A673 (cell line): ENCODE results near the gene RANBP10. TPM values are rescaled to one million over a fixed set of nuclear protein-coding genes. Genes with fewer than 3 reads are reported as not detected.

Source experiments
- BruUV-seq: library from RNA; stranded (reverse); fragments of 400-500 nt; replicated peaks from 2 replicates; lab custom pipeline; 2021; lab: Mats Ljungman, UMichigan
- CTCF ChIA-PET: fragments of 300-600 bp; sonication (Branson Sonifier 250); formaldehyde crosslinking; loops from one replicate; lab custom pipeline; 2022; ENCODE audit warnings: antibody characterized with exemption; lab: Charles Lee
- POLR2A ChIA-PET: fragments of 300-600 bp; sonication (Branson Sonifier 250); formaldehyde crosslinking; loops from one replicate; lab custom pipeline; 2022; ENCODE audit warnings: antibody characterized with exemption; ENCODE audit not compliant: low non-redundant PET; lab: Charles Lee
- DNase-seq: peaks from one replicate; pipeline ENCODE4 v3.0.0-alpha.2; 2015; ENCODE audit warnings: low spot score
- H3K27ac ChIP-seq: fragments of 200-600 bp; sonication (generic); 2 replicates; pipeline ENCODE4 v1.5.1; 2016; ENCODE audit warnings: mixed run types, low read depth, mild to moderate bottlenecking, mixed read lengths, antibody characterized with exemption, low read length; ENCODE audit not compliant: poor library complexity, severe bottlenecking
- H3K27me3 ChIP-seq: fragments of 200-600 bp; sonication (generic); replicated peaks from 2 replicates; pipeline ENCODE4 v1.6.1; 2017; ENCODE audit warnings: mixed run types, low read depth, mild to moderate bottlenecking, mixed read lengths, antibody characterized with exemption, low read length; ENCODE audit not compliant: insufficient read depth, poor library complexity
- H3K36me3 ChIP-seq: fragments of 200-600 bp; sonication (generic); 2 replicates; pipeline ENCODE4 v1.6.1; 2016; ENCODE audit warnings: mixed run types, mild to moderate bottlenecking, mixed read lengths, antibody characterized with exemption, low read length; ENCODE audit not compliant: insufficient read depth, poor library complexity, severe bottlenecking
- H3K4me1 ChIP-seq: fragments of 200-600 bp; sonication (generic); 2 replicates; pipeline ENCODE4 v1.6.1; 2017; ENCODE audit warnings: mixed run types, mild to moderate bottlenecking, mixed read lengths, antibody characterized with exemption, low read length; ENCODE audit not compliant: insufficient read depth, poor library complexity, severe bottlenecking
- H3K4me3 ChIP-seq: fragments of 200-600 bp; sonication (generic); 2 replicates; pipeline ENCODE4 v1.5.1; 2016; ENCODE audit warnings: low read depth, mixed run types, mild to moderate bottlenecking, mixed read lengths, low read length; ENCODE audit not compliant: poor library complexity, severe bottlenecking
- H3K9me3 ChIP-seq: fragments of 200-600 bp; sonication (generic); 2 replicates; pipeline ENCODE4 v1.6.1; 2016; ENCODE audit warnings: mixed run types, low read depth, mild to moderate bottlenecking, mixed read lengths, antibody characterized with exemption, low read length; ENCODE audit not compliant: poor library complexity, severe bottlenecking
- CTCF ChIP-seq: fragments of 300-800, 200-600 bp; sonication (generic); conservative IDR thresholded peaks from 2 replicates; pipeline ENCODE4 v1.5.1; 2017; ENCODE audit warnings: low read depth, mild to moderate bottlenecking, antibody characterized with exemption, low read length, moderate library complexity, mixed read lengths
- EZH2 ChIP-seq: fragments of 200-600 bp; sonication (generic); IDR thresholded peaks from 2 replicates; pipeline ENCODE4 v1.6.1; 2017; ENCODE audit warnings: borderline replicate concordance, low read depth, mild to moderate bottlenecking, mixed read lengths, antibody characterized with exemption, low read length; ENCODE audit not compliant: poor library complexity, severe bottlenecking
- intact Hi-C: fragments of 100-400 bp; cut with micrococcal nuclease; formaldehyde crosslinking; loops from one replicate; pipeline ENCODE4 v1.10.0; 2022; ENCODE audit not compliant: unreplicated experiment
- total RNA-seq: library from RNA; stranded (reverse); gene quantifications from 2 replicates; pipeline ENCODE4 v1.2.3, GENCODE V29; 2021

RANBP10 gene
- total RNA-seq, 1 experiment from 2014 or later: 28.0 TPM

- no peak overlapping the region for H3K4me3 ChIP-seq
- no peaks in the 10 kb centered on the region for H3K36me3 ChIP-seq
- H3K27ac ChIP-seq: no peak overlapping the region
- H3K9me3 ChIP-seq: no peaks in the 10 kb centered on the region
- DNase-seq: no peak
- H3K4me1 ChIP-seq: no peaks in the 10 kb centered on the region
- TF ChIP-seq EZH2 (no peak), CTCF (no peak)
- intact Hi-C loops: no loop called here
- BruUV-seq: no TSS peak
- ChIA-PET POLR2A (interaction anchor here (0.7 kb wide), 1 partner anchor 116 kb away, joined by 7 read pairs; no protein-coding TSS in a partner anchor), CTCF (no interaction called here)
- H3K27me3 ChIP-seq: no peaks in the 10 kb centered on the region
Measured at GRCh38 chr16:67786491-67786890, 19.9 kb downstream of the RANBP10 start.

GRCh38 chr16:67783353-67783725 lies 23.0 kb downstream of the RANBP10 start:
- TF ChIP-seq EZH2 (no peak), CTCF (no peak)
- Histone ChIP-seq H3K27ac (no peak overlapping the region), H3K27me3 (no peaks in the 10 kb centered on the region), H3K4me3 (no peak overlapping the region), H3K36me3 (no peaks in the 10 kb centered on the region), H3K9me3 (no peaks in the 10 kb centered on the region), H3K4me1 (no peaks in the 10 kb centered on the region)
- POLR2A ChIA-PET: interaction anchor here (0.7 kb wide), 1 partner anchor 125 kb away, joined by 12 read pairs; no protein-coding TSS in a partner anchor
- intact Hi-C loops: no loop called here
- DNase-seq: no peak
- CTCF ChIA-PET: no interaction called here
- BruUV-seq: no TSS peak

- Histone ChIP-seq H3K9me3 (no peaks in the 10 kb centered on the region), H3K36me3 (no peaks in the 10 kb centered on the region), H3K27me3 (no peaks in the 10 kb centered on the region), H3K27ac (no peak overlapping the region), H3K4me1 (no peaks in the 10 kb centered on the region), H3K4me3 (no peak overlapping the region)
- no TSS peak for BruUV-seq
- no peak for DNase-seq
- TF ChIP-seq EZH2 (no peak), CTCF (no peak)
- POLR2A ChIA-PET: no interaction called here
- intact Hi-C loops: no loop called here
- CTCF ChIA-PET: no interaction called here
Measured at GRCh38 chr16:67782567-67783352, 23.6 kb downstream of the RANBP10 start.
